Thymus (tissue), 14 donors: ENCODE data around the gene FOXL2NB. TPM values are rescaled to one million over a fixed set of nuclear protein-coding genes. Genes with fewer than 3 reads are reported as not detected.
A peak's percentile ranks its signal among the peaks of the same experiment; 100 is the strongest.

Experiments used
- DNase-seq, 9 donors: peaks; one replicate each; pipeline ENCODE4 v3.0.0-alpha.2; 2013; ENCODE audit warnings: low spot score in 9 of 9, low read depth in 6 of 9, missing footprints in 1 of 9
- H3K27ac ChIP-seq, 2 donors: one replicate each; pipeline ENCODE4 v1.5.1; 2013; ENCODE audit warnings: control low read depth in 1 of 2, low read depth in 1 of 2, low read length in 1 of 2, mild to moderate bottlenecking in 1 of 2, moderate library complexity in 1 of 2
- H3K27me3 ChIP-seq, 2 donors: one replicate each; pipeline ENCODE4 v1.5.1; 2013; ENCODE audit warnings: low read length in 1 of 2; ENCODE audit not compliant: control insufficient read depth in 2 of 2, insufficient read depth in 1 of 2
- H3K36me3 ChIP-seq, 2 donors: one replicate each; pipeline ENCODE4 v1.5.1; 2013; ENCODE audit warnings: low read length in 1 of 2, mild to moderate bottlenecking in 1 of 2, moderate library complexity in 1 of 2; ENCODE audit not compliant: control insufficient read depth in 2 of 2, insufficient read depth in 2 of 2
- H3K4me1 ChIP-seq, 2 donors: one replicate each; pipeline ENCODE4 v1.5.1; 2013; ENCODE audit warnings: low read length in 2 of 2; ENCODE audit not compliant: control insufficient read depth in 2 of 2, insufficient read depth in 2 of 2
- H3K4me3 ChIP-seq, 2 donors: one replicate each; pipeline ENCODE4 v1.5.1; 2013; ENCODE audit warnings: low read length in 2 of 2, control low read depth in 1 of 2, mild to moderate bottlenecking in 1 of 2
- H3K9me3 ChIP-seq, 2 donors: one replicate each; pipeline ENCODE4 v1.5.1; 2013; ENCODE audit warnings: low read length in 1 of 2, mild to moderate bottlenecking in 1 of 2; ENCODE audit not compliant: control insufficient read depth in 2 of 2, insufficient read depth in 1 of 2
- WGBS: extraction: QIAGEN DNeasy Blood & Tissue Kit; methylation state at CpG from one replicate; pipeline ENCODE4 v1.1.7; 2013; 5-methylcytosine and 5-hydroxymethylcytosine counted together
- long read RNA-seq, 10 donors: transcript quantifications; one replicate each; lab custom pipeline, GENCODE V29; 2026
- polyA plus RNA-seq: library from polyadenylated mRNA; stranded (reverse); fragments of 200-250 nt; gene quantifications from one replicate; pipeline ENCODE4 v1.2.3, GENCODE V29; 2013
- total RNA-seq: library from RNA; stranded (reverse); fragments of 120-200 nt; gene quantifications from one replicate; pipeline ENCODE4 v1.2.4, GENCODE V29; 2013
- donor health status: healthy.

The FOXL2NB gene
- total RNA-seq: under 0.01 TPM
- polyA plus RNA-seq: 0.05 TPM
- long read RNA-seq, donor 1: 0 reads
- long read RNA-seq, donor 2: 0 reads
- long read RNA-seq, donor 3: 0 reads
- long read RNA-seq, donor 4: 0 reads
- long read RNA-seq, donor 5: 0 reads
- long read RNA-seq, donor 6: 0 reads
- long read RNA-seq, donor 7: 0 reads
- long read RNA-seq, donor 8: 0 reads
- long read RNA-seq, donor 9: 0 reads
- long read RNA-seq, donor 10: 0 reads

- peak within 1 kb of the TSS in 1 of 2 donors; percentile 28 for H3K4me3 ChIP-seq
- no peak for DNase-seq
- H3K4me1 ChIP-seq: peaks cover 17 to 24% of the 10 kb centered on the region in 2 donors
- H3K27me3 ChIP-seq: peaks cover 72 to 99% of the 10 kb centered on the region in 2 donors
- no peak within 1 kb of the TSS for H3K27ac ChIP-seq
- peaks cover 0 to 6% of the 10 kb centered on the region in 2 donors for H3K9me3 ChIP-seq
- 2% methylated on average over 78 of the region's 78 CpGs for WGBS
- no peaks in the 10 kb centered on the region for H3K36me3 ChIP-seq
Measured at GRCh38 chr3:138946663-138947494, at the start of gene FOXL2NB, which contains the start of gene FOXL2. FOXL2NB (plus strand) TSS chr3:138947217; CDS start chr3:138947365, 148 bp downstream. FOXL2 (minus strand) TSS chr3:138947137; CDS start chr3:138946722, 415 bp downstream.

GRCh38 chr3:138898301-138898700 is 48.7 kb upstream of the FOXL2NB start:
- DNase-seq: no peak
- Histone ChIP-seq H3K4me1 (no peaks in the 10 kb centered on the region), H3K27ac (no peak overlapping the region), H3K27me3 (no peaks in the 10 kb centered on the region), H3K36me3 (no peaks in the 10 kb centered on the region), H3K9me3 (no peaks in the 10 kb centered on the region), H3K4me3 (no peak overlapping the region)
- 94% methylated on average over 1 of the region's 1 CpG for WGBS

DNA sequence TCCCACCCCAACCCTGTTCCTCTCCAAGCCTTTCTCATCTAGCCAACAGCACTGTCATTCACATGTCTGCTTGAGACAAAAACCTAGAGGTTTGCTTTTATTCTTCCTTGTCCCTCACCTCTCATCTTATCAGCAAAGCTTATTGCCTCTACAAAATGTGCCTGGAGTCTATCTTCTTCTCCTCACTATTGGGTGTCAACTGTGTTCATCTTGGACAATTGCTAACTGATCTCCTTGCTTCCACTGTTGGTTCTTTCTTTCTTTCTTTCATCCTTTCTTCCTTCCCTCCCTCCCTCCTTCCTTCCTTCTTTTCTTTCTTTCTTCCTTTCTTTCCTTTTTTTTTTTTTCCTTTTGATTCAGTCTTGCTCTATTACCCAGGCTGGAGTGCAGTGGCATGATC is 48.3 kb upstream of the FOXL2NB start:
- H3K36me3 ChIP-seq: no peaks in the 10 kb centered on the region
- no peaks in the 10 kb centered on the region for H3K27me3 ChIP-seq
- H3K4me1 ChIP-seq: no peaks in the 10 kb centered on the region
- no peaks in the 10 kb centered on the region for H3K9me3 ChIP-seq
- DNase-seq: no peak
- H3K4me3 ChIP-seq: no peak overlapping the region
- H3K27ac ChIP-seq: no peak overlapping the region

- 90% methylated on average over 5 of the region's 5 CpGs for WGBS
- H3K9me3 ChIP-seq: no peaks in the 10 kb centered on the region
- no peaks in the 10 kb centered on the region for H3K4me1 ChIP-seq
- H3K36me3 ChIP-seq: no peaks in the 10 kb centered on the region
- H3K27ac ChIP-seq: no peak overlapping the region
- no peaks in the 10 kb centered on the region for H3K27me3 ChIP-seq
- no peak for DNase-seq
- no peak overlapping the region for H3K4me3 ChIP-seq
Measured at GRCh38 chr3:138899351-138899991, 47.5 kb upstream of the FOXL2NB start.

DNA sequence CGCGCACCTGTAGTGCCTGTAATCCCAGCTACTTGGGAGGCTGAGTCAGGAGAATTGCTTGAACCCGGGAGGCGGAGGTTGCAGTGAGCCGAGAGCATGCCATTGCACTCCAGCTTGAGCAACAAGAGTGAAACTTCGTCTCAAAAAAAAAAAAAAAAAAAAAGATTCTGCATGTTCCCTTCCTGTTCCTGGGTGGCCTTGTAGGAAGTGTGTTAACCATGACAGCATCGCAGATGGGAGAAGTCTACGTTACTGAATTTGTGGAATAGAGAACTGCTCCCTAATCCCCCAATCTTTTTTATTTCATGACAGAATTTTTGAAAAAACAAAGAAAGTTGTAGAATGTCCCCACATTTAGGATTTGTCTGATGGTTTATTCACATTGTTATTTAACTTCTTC is 45.5 kb upstream of the FOXL2NB start:
- H3K27ac ChIP-seq: no peak overlapping the region
- H3K36me3 ChIP-seq: no peaks in the 10 kb centered on the region
- 77% methylated on average over 8 of the region's 8 CpGs for WGBS
- H3K27me3 ChIP-seq: no peaks in the 10 kb centered on the region
- no peaks in the 10 kb centered on the region for H3K4me1 ChIP-seq
- DNase-seq: no peak
- H3K9me3 ChIP-seq: no peaks in the 10 kb centered on the region
- no peak overlapping the region for H3K4me3 ChIP-seq

- no peak for DNase-seq
- Histone ChIP-seq H3K27me3 (no peaks in the 10 kb centered on the region), H3K27ac (no peak overlapping the region), H3K36me3 (no peaks in the 10 kb centered on the region), H3K9me3 (no peaks in the 10 kb centered on the region), H3K4me1 (no peaks in the 10 kb centered on the region), H3K4me3 (no peak overlapping the region)
- 100% methylated on average over 1 of the region's 1 CpG for WGBS
Measured at GRCh38 chr3:138902171-138902570, 44.8 kb upstream of the FOXL2NB start.

GRCh38 chr3:138907539-138907938 is 39.5 kb upstream of the FOXL2NB start:
- WGBS: 92% methylated on average over 3 of the region's 3 CpGs

GRCh38 chr3:138908846-138909245 is 38.2 kb upstream of the FOXL2NB start:
- no peak overlapping the region for H3K27ac ChIP-seq
- no peaks in the 10 kb centered on the region for H3K27me3 ChIP-seq
- H3K4me3 ChIP-seq: no peak overlapping the region
- 97% methylated on average over 5 of the region's 5 CpGs for WGBS
- no peaks in the 10 kb centered on the region for H3K4me1 ChIP-seq
- H3K9me3 ChIP-seq: no peaks in the 10 kb centered on the region
- DNase-seq: no peak
- no peaks in the 10 kb centered on the region for H3K36me3 ChIP-seq

More at GRCh38 chr3:138907539-138907938, 39.5 kb upstream of the FOXL2NB start:
- H3K4me3 ChIP-seq: no peak overlapping the region
- no peaks in the 10 kb centered on the region for H3K4me1 ChIP-seq
- H3K27ac ChIP-seq: no peak overlapping the region
- no peak for DNase-seq
- H3K27me3 ChIP-seq: no peaks in the 10 kb centered on the region
- H3K9me3 ChIP-seq: no peaks in the 10 kb centered on the region
- H3K36me3 ChIP-seq: no peaks in the 10 kb centered on the region

GRCh38 chr3:138909904-138910303 is 37.1 kb upstream of the FOXL2NB start:
- Histone ChIP-seq H3K27me3 (peaks cover 0 to 3% of the 10 kb centered on the region in 2 donors), H3K4me3 (no peak overlapping the region), H3K4me1 (peaks cover 0 to 4% of the 10 kb centered on the region in 2 donors), H3K36me3 (no peaks in the 10 kb centered on the region), H3K9me3 (no peaks in the 10 kb centered on the region), H3K27ac (no peak overlapping the region)
- DNase-seq: no peak
